HG02642 (cell line): ENCODE measurements around the gene ACACB.
"Not testable (repeated sequence)": the region's sequence is repeated elsewhere in the genome, so short reads cannot be mapped to it uniquely, and the experiment has no call there.

Source experiments
- ATAC-seq: cut with Tn5 transposase; IDR thresholded peaks from one replicate; pipeline ENCODE4 v1.9.1; 2021; ENCODE audit warnings: mild to moderate bottlenecking; ENCODE audit not compliant: unreplicated experiment, poor library complexity

ACACB gene

GRCh38 chr12:109137055-109137454 is 20.7 kb downstream of the ACACB start:
- ATAC-seq: no peak

GRCh38 chr12:109139360-109139759 is 23.0 kb downstream of the ACACB start:
- ATAC-seq: no peak

- ATAC-seq: no peak
These were observed 23.4 kb downstream of the ACACB start for GRCh38 chr12:109139791-109140190.

GRCh38 chr12:109140560-109140959 is 24.2 kb downstream of the ACACB start:
- no peak for ATAC-seq

- no peak for ATAC-seq
These were observed 27.8 kb downstream of the ACACB start for GRCh38 chr12:109144224-109144623.

- ATAC-seq: not testable (repeated sequence)
These were observed 30.7 kb downstream of the ACACB start for GRCh38 chr12:109147126-109147525.

GRCh38 chr12:109147954-109148353 is 31.6 kb downstream of the ACACB start:
- ATAC-seq: no peak

GRCh38 chr12:109150124-109150640 is 33.8 kb downstream of the ACACB start:
- ATAC-seq: no peak

- ATAC-seq: no peak
These were observed 35.1 kb downstream of the ACACB start for GRCh38 chr12:109151457-109151856.

- ATAC-seq: no peak
These were observed 37.5 kb downstream of the ACACB start for GRCh38 chr12:109153821-109154441.

GRCh38 chr12:109154451-109155438 is 38.4 kb downstream of the ACACB start:
- ATAC-seq: peak; percentile 88

- no peak for ATAC-seq
These were observed 39.6 kb downstream of the ACACB start for GRCh38 chr12:109156036-109156435.

GRCh38 chr12:109156586-109156985 is 40.2 kb downstream of the ACACB start:
- ATAC-seq: no peak

- no peak for ATAC-seq
These were observed 41.6 kb downstream of the ACACB start for GRCh38 chr12:109157986-109158385.

- ATAC-seq: no peak
These were observed 44.0 kb downstream of the ACACB start for GRCh38 chr12:109160433-109160832.

- no peak for ATAC-seq
These were observed 44.5 kb downstream of the ACACB start for GRCh38 chr12:109160873-109161272.

- ATAC-seq: no peak
These were observed 46.2 kb downstream of the ACACB start for GRCh38 chr12:109162551-109162950.

- no peak for ATAC-seq
These were observed 46.8 kb downstream of the ACACB start for GRCh38 chr12:109163167-109163566.

GRCh38 chr12:109165599-109165998 is 49.2 kb downstream of the ACACB start:
- ATAC-seq: no peak

- no peak for ATAC-seq
These were observed 50.0 kb downstream of the ACACB start for GRCh38 chr12:109166371-109166770.

- ATAC-seq: no peak
These were observed 51.4 kb downstream of the ACACB start for GRCh38 chr12:109167781-109168180.
